Dendritic cell treated with granulocyte-macrophage colony-stimulating factor and Interleukin-4, amounts not matched to agents 40 ng/mL and 50 ng/mL, for 4 days (primary cell): ENCODE data around the gene SLX1A.
"Not testable (repeated sequence)": the region's sequence is repeated elsewhere in the genome, so short reads cannot be mapped to it uniquely, and the experiment has no call there.

Source experiments
- H3K27ac Mint-ChIP-seq: one replicate; pipeline ENCODE4 v1.8.0; 2022; ENCODE audit warnings: mild to moderate bottlenecking, mixed read lengths
- H3K27me3 Mint-ChIP-seq: one replicate; pipeline ENCODE4 v1.8.0; 2022; ENCODE audit warnings: mild to moderate bottlenecking, mixed read lengths
- H3K36me3 Mint-ChIP-seq: one replicate; pipeline ENCODE4 v1.8.0; 2022; ENCODE audit warnings: low read depth, mixed read lengths
- H3K4me1 Mint-ChIP-seq: one replicate; pipeline ENCODE4 v1.8.0; 2022; ENCODE audit warnings: low read depth, mixed read lengths
- H3K4me3 Mint-ChIP-seq: one replicate; pipeline ENCODE4 v1.8.0; 2022; ENCODE audit warnings: mild to moderate bottlenecking, moderate library complexity, mixed read lengths
- H3K9me3 Mint-ChIP-seq: one replicate; pipeline ENCODE4 v1.8.0; 2022; ENCODE audit warnings: mixed read lengths
- intact Hi-C: fragments of 100-400 bp; cut with micrococcal nuclease; formaldehyde crosslinking; loops from one replicate; pipeline ENCODE4 v1.15.0; 2022

The SLX1A gene

DNA sequence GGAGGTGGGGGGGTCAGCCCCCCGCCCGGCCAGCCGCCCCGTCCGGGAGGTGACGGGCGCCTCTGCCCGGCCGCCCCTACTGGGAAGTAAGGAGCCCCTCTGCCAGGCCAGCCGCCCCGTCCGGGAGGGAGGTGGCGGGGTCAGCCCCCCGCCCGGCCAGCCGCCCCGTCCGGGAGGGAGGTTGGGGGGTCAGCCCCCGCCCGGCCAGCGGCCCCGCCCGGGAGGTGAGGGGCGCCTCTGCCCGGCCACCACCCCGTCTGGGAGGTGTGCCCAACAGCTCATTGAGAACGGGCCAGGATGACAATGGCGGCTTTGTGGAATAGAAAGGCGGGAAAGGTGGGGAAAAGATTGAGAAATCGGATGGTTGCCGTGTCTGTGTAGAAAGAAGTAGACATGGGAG is 23.5 kb upstream of the SLX1A start:
- H3K4me3 Mint-ChIP-seq = not testable (repeated sequence)

DNA sequence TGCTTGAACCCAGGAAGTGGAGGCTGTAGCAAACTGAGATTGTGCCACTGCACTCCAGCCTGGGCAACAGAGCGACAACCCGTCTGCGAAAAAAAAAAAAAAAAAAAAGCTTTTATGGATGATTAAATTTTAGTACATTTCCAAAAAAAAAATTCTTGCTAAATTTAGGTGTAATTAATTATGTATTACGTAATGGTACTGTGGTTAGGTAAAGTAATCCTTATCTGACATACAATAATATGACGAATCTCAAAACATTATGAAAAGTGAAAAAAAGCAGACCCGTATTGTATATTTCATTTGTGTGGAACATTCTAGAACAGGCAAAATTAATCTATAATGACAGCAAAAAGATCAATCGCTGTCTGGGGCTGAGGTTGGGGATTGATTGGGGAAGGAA is 20.6 kb upstream of the SLX1A start:
- no peaks in the 10 kb centered on the region for H3K9me3 Mint-ChIP-seq
- H3K4me1 Mint-ChIP-seq = peaks cover 18% of the 10 kb centered on the region
- H3K27ac Mint-ChIP-seq = no peak overlapping the region
- no peaks in the 10 kb centered on the region for H3K27me3 Mint-ChIP-seq
- intact Hi-C loops = no loop called here
- H3K4me3 Mint-ChIP-seq = no peak overlapping the region
- H3K36me3 Mint-ChIP-seq = no peaks in the 10 kb centered on the region

More for the DNA sequence above, 23.5 kb upstream of the SLX1A start:
- intact Hi-C loops, H3K27me3 Mint-ChIP-seq, H3K36me3 Mint-ChIP-seq, H3K27ac Mint-ChIP-seq, H3K9me3 Mint-ChIP-seq: not testable (repeated sequence)
- peaks cover 28% of the 10 kb centered on the region for H3K4me1 Mint-ChIP-seq

DNA sequence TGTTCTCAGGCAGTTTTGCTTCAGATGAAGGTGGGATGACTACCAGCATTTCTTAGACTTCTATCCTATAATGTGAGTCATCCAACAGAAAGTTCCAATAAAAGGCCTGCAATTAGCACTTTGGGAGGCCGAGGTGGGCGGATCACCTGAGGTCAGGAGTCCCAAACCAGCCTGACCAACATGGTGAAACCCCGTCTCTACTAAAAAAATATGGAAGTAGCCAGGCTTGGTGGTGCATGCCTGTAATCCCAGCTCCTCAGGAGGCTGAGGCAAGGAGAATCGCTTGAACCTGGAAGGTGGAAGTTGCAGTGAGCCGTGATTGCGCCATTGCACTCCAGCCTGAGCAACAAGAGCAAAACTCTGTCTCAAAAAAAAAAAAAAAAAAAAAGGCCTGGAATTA is 16.8 kb upstream of the SLX1A start:
- H3K36me3 Mint-ChIP-seq, H3K27ac Mint-ChIP-seq, H3K4me3 Mint-ChIP-seq, H3K9me3 Mint-ChIP-seq, intact Hi-C loops, H3K27me3 Mint-ChIP-seq: not testable (repeated sequence)
- peaks cover 13% of the 10 kb centered on the region for H3K4me1 Mint-ChIP-seq

DNA sequence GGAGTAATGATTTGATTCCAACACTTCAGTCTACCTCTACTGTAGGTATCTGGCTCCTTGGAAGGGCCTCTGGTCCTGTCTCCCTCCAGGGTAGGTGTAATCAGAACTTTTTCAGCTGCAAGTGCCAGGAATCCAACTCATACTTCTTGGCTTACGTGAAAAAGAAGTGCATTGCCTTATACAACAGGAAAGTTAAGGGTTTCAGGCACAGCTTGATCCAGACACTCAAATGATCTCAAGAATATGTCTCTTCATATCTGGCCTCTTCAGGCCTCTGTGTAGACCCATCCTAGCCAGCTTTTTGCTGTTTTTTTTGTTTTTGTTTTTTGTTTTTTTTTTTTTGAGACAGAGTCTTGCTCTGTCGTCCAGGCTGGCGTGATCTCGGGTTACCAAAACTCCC is 14.5 kb upstream of the SLX1A start:
- Mint-ChIP-seq H3K27ac (no peak overlapping the region), H3K4me3 (no peak overlapping the region), H3K36me3 (peaks cover 10% of the 10 kb centered on the region), H3K27me3 (peaks cover 3% of the 10 kb centered on the region), H3K9me3 (no peaks in the 10 kb centered on the region), H3K4me1 (peaks cover 23% of the 10 kb centered on the region)
- intact Hi-C loops = no loop called here

DNA sequence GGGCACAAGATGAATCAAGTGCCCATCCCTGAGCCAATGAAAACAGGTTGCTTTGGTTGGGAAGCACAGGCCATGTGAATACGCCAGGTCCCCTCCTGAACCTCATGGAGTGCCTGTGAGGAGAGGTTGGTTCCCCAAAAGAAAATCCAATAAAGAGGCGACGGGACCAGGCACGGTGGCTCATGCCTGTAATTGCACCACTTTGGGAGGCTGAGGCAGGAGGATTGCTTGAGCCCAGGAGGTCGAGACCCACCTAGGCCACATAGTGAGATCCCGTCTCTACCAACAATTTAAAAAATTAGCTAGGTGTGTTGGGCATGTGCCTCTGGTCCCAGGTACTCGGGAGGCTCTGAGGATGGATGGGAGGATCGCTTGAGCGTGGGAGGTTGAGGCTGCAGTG is 13.7 kb upstream of the SLX1A start:
- Mint-ChIP-seq H3K4me1 (peaks cover 30% of the 10 kb centered on the region), H3K4me3 (no peak overlapping the region), H3K36me3 (peaks cover 17% of the 10 kb centered on the region), H3K9me3 (no peaks in the 10 kb centered on the region), H3K27me3 (peaks cover 3% of the 10 kb centered on the region), H3K27ac (no peak overlapping the region)
- intact Hi-C loops = no loop called here

DNA sequence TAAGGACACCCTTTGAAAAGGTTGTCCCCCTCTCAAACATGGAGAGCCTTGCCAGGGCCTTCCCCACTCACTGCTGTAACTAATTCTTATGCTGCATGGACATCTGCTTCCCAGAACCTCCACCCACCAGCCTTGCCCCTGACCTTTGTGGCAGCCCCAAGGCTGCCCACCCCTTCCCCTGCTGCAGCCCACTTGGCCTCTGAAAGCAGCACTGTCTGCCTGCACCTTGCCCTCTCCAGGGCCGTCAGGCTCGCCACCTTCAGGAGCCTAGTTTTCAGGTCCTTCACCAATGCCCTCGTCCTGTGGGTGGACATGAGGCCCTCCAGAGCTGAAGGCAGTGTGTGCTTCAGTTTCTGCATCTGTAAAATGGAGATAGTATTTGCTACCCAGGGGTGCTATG is 12.9 kb upstream of the SLX1A start:
- Mint-ChIP-seq H3K27ac (no peak overlapping the region), H3K4me1 (peaks cover 39% of the 10 kb centered on the region), H3K9me3 (no peaks in the 10 kb centered on the region), H3K27me3 (peaks cover 3% of the 10 kb centered on the region), H3K4me3 (no peak overlapping the region), H3K36me3 (peaks cover 20% of the 10 kb centered on the region)
- intact Hi-C loops = no loop called here

DNA sequence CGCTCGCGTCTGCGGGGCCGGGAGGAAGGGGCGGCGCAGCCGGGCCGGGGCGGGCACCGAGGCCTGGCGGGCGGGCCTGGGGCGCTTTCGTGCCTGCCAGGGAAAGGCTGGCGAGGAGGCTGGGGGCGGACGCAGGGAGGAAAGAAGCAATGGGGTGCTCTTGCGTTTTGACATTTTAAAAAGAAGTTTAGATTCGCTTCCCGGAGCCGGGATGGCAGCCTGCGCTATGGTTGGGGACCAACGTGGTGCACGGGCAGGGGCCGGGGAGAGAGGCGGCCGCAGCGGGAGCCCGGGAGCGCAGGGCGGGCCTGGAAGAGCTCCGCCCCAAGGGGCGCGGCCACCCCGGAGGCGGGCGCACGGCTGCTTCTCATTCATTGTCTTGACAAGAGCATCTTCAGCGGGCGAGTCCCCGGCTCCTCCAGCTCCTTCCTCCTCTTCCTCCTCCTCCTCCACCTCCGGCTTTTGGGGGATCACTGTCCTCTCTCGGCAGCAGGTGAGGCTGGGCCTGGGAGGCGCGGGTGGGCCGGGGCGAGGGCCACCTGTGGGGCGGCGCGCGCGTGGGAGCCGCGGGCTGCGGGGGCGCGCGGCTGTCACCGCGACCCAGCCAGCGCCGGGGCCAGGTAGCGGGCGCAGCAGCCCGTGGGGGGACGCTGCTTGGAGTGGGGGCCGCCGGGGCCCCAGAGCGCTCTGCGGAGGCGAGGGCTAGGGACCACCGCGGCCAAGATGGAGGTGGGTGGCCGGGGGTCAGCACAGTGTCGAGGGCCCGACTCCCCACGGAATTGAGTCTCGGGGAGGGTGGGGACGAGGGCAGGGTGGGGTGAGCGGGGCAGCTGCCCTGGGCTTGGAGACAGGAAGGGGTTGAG is 10.2 kb upstream of the SLX1A start, which contains the start of gene CORO1A:
Gene CORO1A (plus strand): TSS at position 370 of the 863 bp plus-strand sequence. CDS start 1,608 bp downstream, outside the sequence.
- Mint-ChIP-seq H3K27ac (peak within 1 kb of the TSS; percentile 97), H3K36me3 (peaks cover 48% of the 10 kb centered on the region), H3K4me3 (peak within 1 kb of the TSS; percentile 93), H3K4me1 (peaks cover 44% of the 10 kb centered on the region), H3K9me3 (no peaks in the 10 kb centered on the region), H3K27me3 (peaks cover 3% of the 10 kb centered on the region)
- intact Hi-C loops = no loop called here

DNA sequence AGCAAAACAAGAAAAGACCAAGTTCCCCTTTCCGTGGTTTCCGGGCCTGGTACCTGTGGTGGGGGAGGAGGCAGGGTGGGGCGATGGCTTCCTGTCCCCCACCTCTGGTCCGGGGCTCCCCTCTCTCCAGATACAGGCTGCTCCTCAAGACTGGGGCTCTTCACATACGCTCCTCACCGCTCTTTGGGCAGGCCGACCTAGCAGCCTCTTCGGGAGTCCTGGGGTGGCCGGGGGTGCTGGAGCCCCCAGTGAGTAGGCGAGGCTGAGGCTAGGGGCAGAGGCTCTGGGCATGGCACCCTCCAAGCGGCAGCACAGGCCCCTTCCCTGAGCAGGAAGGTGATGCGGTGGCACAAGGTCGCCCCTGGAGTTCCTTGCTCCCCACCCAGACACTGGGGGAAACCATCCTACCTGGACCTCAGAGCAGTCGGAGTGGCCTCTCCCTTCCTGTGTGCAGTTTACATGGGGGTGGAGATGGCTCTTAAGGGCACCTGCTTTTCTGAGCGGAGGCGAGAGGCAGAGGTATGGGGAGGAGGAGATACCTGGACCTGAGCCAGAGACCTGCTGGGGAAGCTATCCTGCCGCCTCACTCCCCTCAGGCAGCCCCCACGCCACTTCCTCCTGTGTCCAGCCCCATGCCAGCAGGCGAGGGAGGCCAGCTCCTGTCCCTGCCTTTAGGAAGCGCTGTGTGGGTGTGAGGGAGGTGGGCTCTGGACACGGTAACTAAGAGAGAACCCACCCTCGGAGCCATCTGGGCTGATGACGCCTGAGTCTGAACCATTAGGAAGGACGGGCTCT is 9.4 kb upstream of the SLX1A start:
- Mint-ChIP-seq H3K27me3 (peaks cover 3% of the 10 kb centered on the region), H3K36me3 (peaks cover 48% of the 10 kb centered on the region), H3K9me3 (no peaks in the 10 kb centered on the region), H3K27ac (peak overlapping the region; percentile 97), H3K4me1 (peaks cover 44% of the 10 kb centered on the region), H3K4me3 (peak overlapping the region; percentile 93)
- intact Hi-C loops = no loop called here

DNA sequence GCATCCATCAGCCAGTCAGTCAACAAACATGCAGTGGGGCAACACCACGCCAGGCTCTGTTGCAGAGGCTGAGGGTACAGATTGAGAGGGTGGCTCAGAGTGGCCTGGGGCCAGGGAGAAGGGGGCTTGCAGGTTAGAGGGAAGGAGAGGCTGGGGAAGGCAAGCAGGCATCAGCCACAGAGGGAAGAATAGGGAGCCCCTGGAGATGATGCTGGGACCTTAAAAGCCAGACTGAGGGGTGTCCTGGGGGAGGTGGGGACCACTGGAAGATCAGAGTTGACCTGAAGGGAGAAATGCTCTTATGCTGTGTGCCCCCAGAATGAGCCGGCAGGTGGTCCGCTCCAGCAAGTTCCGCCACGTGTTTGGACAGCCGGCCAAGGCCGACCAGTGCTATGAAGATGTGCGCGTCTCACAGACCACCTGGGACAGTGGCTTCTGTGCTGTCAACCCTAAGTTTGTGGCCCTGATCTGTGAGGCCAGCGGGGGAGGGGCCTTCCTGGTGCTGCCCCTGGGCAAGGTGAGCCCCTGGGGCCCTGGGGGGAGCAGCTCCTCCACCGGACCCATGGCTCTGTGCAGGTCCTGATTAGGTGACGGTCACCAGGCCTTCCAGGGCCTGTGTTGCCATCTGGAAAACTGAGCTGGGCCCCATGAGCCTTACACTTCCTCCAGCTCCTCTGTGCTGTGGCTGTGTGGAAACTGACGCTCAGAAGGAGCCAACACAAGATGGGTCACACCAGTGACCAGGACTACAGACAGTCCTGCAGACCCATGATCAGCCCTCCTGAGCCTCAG is 8.6 kb upstream of the SLX1A start:
- Mint-ChIP-seq H3K36me3 (peaks cover 48% of the 10 kb centered on the region), H3K27ac (peak overlapping the region; percentile 97), H3K4me3 (peak overlapping the region; percentile 93), H3K4me1 (peaks cover 44% of the 10 kb centered on the region), H3K9me3 (no peaks in the 10 kb centered on the region), H3K27me3 (peaks cover 3% of the 10 kb centered on the region)
- intact Hi-C loops = no loop called here

DNA sequence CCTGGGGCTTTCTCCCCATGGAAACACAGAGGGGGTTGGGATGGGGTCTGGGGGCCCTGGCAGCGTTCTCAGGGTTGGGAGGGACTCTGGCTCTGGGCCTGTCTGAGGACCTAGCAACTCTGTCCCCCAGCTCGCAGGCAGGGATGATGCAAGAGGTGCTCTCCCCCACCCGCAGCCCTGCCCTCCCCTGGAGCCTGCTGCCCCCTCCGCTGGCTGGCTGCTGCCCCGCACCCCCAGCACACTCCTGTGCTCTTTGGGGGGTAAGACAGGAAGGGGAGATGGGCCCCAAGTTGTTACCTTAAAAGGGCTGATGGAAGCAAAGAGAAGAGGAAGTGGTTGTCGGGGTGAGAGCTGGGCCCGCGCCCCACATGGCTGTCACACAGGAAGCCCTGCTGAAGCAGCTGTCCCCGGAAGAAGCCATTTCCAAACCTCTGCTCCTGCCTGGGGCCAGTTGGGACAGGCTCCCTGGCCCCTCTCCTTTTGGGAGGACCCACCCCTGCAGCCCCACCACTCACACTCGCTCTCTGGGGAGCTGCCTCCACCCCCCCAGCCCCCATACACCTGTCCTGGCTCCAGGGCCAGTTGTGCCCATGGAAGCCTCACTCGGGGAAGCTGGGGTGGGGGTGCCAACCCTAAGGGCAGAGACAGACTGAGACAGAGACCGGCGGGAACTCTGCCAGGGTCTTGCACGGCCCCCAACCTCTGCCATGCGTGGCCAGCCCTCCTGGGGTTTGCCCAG is 7.8 kb upstream of the SLX1A start:
- Mint-ChIP-seq H3K9me3 (no peaks in the 10 kb centered on the region), H3K4me3 (peak overlapping the region; percentile 93), H3K27ac (peak overlapping the region; percentile 97), H3K36me3 (peaks cover 48% of the 10 kb centered on the region), H3K27me3 (peaks cover 3% of the 10 kb centered on the region), H3K4me1 (peaks cover 44% of the 10 kb centered on the region)
- intact Hi-C loops = no loop called here

DNA sequence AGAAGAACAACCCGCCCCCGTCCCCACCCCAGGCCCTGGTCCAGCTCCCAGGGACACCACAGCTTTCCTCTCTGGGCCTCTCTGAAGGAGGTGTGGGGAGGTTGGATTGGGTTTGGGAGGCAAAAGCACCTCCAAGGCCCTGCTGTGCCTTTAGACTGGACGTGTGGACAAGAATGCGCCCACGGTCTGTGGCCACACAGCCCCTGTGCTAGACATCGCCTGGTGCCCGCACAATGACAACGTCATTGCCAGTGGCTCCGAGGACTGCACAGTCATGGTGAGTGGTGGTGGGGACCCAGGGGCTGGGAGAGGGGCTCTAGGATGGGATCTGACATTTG is 7.3 kb upstream of the SLX1A start:
- peaks cover 44% of the 10 kb centered on the region for H3K4me1 Mint-ChIP-seq
- H3K9me3 Mint-ChIP-seq = no peaks in the 10 kb centered on the region
- H3K27me3 Mint-ChIP-seq = peaks cover 3% of the 10 kb centered on the region
- peak overlapping the region; percentile 97 for H3K27ac Mint-ChIP-seq
- peaks cover 48% of the 10 kb centered on the region for H3K36me3 Mint-ChIP-seq
- peak overlapping the region; percentile 93 for H3K4me3 Mint-ChIP-seq
- intact Hi-C loops = no loop called here

DNA sequence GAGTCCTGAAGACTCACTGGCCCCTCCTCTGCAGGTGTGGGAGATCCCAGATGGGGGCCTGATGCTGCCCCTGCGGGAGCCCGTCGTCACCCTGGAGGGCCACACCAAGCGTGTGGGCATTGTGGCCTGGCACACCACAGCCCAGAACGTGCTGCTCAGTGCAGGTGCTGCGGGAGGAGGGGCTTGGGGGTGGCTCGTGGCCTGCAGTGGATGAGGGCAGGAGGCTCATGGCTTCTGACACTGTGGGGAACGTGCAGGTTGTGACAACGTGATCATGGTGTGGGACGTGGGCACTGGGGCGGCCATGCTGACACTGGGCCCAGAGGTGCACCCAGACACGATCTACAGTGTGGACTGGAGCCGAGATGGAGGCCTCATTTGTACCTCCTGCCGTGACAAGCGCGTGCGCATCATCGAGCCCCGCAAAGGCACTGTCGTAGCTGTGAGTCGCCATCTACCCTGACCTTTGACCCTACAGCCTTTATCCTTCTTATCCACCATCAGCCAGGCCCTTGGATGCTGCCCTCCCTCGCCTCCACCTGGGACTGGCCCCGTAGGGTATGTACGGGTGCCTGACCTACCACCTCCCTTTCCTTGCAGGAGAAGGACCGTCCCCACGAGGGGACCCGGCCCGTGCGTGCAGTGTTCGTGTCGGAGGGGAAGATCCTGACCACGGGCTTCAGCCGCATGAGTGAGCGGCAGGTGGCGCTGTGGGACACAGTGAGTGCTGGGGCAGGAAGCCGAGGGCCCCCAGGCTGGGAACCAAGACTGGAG is 6.7 kb upstream of the SLX1A start:
- H3K4me1 Mint-ChIP-seq = peaks cover 44% of the 10 kb centered on the region
- intact Hi-C loops = no loop called here
- H3K9me3 Mint-ChIP-seq = no peaks in the 10 kb centered on the region
- H3K4me3 Mint-ChIP-seq = peak overlapping the region; percentile 61
- peaks cover 48% of the 10 kb centered on the region for H3K36me3 Mint-ChIP-seq
- peak overlapping the region; percentile 97 for H3K27ac Mint-ChIP-seq
- peaks cover 2% of the 10 kb centered on the region for H3K27me3 Mint-ChIP-seq

DNA sequence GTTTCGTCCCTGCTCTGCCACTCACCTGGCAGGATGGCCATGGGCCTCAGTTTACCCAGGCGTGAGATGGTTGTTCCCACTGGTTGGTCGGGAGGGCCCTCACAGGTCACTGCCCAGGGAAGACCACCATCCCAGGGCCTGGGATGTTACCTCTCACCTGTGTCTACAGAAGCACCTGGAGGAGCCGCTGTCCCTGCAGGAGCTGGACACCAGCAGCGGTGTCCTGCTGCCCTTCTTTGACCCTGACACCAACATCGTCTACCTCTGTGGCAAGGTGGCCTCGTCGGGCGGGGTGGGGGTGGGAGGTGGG is 6.2 kb upstream of the SLX1A start:
- Mint-ChIP-seq H3K4me1 (peaks cover 42% of the 10 kb centered on the region), H3K4me3 (no peak overlapping the region)
- intact Hi-C loops = no loop called here

More for the DNA sequence above, 6.2 kb upstream of the SLX1A start:
- H3K9me3 Mint-ChIP-seq = no peaks in the 10 kb centered on the region
- H3K27me3 Mint-ChIP-seq = no peaks in the 10 kb centered on the region
- H3K27ac Mint-ChIP-seq = peak overlapping the region; percentile 97
- peaks cover 48% of the 10 kb centered on the region for H3K36me3 Mint-ChIP-seq
